HG03520 (cell line): ENCODE measurements around the gene TRIM38.
"Not testable (repeated sequence)": the region's sequence is repeated elsewhere in the genome, so short reads cannot be mapped to it uniquely, and the experiment has no call there.

Experiments used
- ATAC-seq: cut with Tn5 transposase; IDR thresholded peaks from one replicate; pipeline ENCODE4 v1.9.1; 2021; ENCODE audit warnings: mild to moderate bottlenecking, moderate library complexity; ENCODE audit not compliant: unreplicated experiment

TRIM38 gene, protein sequence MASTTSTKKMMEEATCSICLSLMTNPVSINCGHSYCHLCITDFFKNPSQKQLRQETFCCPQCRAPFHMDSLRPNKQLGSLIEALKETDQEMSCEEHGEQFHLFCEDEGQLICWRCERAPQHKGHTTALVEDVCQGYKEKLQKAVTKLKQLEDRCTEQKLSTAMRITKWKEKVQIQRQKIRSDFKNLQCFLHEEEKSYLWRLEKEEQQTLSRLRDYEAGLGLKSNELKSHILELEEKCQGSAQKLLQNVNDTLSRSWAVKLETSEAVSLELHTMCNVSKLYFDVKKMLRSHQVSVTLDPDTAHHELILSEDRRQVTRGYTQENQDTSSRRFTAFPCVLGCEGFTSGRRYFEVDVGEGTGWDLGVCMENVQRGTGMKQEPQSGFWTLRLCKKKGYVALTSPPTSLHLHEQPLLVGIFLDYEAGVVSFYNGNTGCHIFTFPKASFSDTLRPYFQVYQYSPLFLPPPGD

DNA sequence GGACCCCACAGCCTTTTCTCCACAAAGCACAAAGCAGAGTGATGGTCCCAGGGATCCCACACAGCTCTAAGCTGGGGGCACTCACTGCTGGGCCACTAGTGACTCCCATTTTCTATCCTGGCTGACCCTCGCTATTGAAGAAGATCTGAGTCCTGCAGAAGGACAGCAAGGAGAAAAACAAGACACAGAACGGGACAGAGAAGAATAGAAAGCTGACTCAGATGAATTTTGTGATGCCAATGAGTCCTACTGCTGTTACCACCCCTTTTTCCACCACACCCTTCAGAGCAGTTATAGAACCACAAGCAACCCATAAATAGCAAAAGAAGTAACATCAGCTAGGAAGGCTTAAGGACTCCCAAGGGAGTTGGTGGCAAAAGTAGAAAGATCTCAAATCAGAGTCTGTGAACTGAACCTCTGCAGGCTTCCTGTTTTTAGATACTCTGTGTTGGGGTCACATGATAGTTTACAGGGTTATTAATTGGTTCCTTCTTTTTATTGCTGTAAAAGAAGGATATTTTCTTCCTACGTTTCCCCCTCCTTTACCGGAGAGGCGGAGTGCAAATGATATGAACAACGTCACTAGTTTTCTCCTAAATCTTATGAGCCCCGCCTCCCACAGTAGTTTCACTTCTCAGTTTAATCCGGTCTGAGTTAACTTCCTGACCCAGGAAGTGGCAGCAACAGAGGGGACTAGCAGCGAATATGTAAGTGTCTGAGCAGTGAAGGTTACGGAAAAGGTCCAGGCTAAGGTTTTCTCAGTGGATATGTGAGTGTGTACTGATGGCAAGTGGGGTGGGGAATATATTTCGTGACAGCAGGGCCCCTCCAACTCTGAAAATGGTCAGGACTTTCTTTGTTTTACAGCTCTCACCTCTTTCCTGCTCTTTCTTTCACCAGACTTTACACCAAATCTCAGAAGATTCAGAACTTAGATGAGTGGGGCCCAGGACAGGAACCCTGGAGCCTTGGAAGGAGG, at the start of gene TRIM38:
Gene TRIM38 (plus strand): TSS at position 654 of the 979 bp plus-strand sequence. CDS start 3,721 bp downstream, outside the sequence.
- ATAC-seq = peak; percentile 67

DNA sequence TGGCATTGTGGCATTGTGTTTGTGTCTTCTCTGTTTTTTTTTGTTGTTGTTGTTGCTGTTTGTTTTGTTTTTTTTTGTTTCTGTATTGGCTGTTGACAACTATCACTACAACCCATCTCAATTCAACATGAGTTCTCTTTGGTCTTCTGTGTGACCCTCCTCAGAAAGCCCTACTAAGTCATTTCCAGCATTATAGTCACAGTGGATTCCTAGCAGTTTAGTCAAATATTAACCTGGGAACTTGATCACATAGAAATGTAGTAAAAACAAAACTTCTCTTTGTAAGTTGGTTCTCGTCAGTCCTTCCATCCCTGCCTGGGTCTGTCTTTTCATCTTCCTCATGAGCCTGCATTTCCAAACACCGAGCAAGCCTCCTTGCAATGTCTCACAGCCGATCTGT, 48.9 kb upstream of the TRIM38 start:
- no peak for ATAC-seq

DNA sequence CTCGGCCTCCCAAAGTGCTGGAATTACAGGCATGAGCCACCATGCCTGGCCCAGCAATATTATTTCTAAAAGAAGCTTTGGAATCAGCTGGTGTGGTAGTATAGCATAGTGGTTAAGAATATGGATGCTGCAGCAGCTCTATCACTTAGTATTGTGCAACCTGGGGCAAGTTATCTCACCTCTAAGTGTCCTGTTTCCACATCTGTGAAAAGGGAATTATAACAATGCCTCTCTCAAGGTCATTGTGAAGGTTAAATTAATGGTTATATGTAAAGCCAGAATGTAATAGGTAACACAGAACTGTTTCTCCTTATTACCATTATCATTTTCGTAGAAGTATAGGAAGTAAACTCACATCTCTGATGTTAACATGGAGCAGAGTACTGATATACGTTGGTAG, 46.3 kb upstream of the TRIM38 start:
- no peak for ATAC-seq

DNA sequence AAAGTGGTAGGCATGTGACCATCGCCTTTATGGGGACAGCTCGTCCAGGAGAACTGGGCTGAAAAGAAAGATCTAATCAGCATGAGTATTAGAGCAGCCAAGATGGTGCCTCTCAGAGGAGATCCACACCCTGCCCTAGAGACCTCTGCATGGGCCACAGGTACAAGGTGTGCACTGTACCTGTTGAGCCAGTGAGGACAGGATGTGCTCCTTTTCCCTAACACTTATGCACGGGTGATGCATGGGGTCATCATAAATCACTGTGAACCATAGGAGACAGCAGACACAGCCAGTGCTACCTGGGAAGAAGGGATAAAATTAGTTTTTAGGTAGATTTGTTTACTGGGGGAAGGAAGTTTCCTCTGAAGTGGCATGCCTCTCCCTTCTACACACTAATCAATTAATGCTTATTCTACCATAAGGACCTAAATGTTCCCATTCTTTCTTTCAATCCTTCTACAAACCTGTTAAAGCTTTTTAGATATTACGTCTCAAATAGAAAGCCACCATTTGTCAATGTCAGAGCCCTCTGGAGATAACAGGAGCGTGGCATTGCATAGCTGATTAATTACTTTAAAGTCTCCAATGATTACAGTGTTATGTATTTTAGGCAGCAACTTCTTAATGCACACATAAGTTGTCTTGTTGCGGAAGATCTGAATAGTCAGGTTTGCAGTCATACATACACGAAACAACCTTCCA, 45.7 kb upstream of the TRIM38 start:
- ATAC-seq = no peak

DNA sequence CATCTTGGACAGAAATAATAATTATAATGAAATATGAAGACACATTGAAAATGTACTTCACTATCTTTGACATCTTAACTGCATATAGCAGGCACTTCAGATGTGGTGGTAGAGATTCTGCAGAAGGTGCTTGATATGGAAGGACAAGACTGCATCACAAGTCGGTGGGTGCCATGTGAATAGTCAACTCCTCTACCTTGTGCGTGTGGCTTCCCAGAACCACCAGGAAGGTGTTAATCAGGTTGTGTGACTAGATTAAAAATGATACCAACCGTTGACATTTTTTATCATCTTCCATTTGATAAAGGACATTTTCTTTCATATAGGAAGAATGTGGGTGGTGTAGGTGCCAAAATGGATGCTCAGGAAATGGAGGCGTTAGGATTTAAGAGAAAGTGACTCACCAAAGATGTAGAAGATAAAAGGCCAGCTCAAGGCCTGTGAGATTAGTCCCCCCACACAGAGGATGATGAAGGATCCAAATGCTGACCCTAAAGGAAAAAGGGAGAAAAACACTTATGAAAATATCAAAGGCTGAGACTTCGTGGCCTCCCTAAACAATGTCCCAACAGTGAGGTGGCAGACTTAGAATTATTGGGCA, 44.4 kb upstream of the TRIM38 start:
- ATAC-seq = no peak

DNA sequence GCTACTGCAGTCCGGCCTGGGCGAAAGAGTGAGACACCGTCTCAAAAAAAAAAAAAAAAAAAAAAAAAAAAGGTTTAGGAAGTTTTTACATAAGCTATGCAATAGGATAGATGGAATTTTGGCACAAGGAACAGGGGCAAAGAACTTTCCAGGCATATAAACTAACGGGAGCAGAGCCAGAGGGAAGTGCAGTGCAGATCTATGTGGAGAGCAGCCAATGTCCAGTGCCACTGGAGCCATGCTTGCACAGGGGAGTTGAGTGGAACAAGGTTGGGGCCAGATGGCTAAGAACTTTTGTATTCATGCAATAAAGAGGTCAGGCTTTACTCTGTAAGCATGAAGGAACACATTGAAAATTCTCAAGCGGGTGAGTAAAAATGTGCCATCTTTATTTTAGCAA, 42.9 kb upstream of the TRIM38 start:
- ATAC-seq = no peak

DNA sequence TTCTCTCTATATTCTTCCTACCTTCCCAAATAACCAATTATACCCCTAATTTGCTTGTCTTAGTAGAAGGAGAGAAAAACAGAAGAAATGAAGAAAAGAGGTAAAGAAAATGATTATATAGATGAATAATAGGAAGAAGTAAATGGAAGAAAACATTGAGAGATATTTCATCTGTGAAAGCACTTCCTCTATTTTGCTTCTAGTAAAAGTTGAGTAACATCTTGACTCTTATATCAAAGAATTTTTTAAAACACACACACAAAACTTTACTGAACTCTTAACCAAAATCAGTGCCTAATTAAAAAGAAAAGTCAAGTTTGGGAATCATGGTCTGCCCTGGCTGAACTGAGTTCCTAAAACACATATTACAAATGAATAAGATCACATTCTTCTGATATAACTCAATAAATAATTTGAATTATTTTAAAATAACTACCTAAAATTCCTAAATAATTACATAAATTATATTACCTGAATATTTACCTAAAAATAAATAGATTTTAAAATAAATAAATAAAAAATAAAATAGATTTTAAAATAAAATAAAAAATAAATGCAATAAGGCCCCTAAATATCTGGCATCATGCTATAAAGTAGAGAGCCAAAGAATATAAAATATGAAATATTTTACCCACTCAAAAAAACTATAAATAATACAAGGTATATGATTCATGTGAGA, 40.9 kb upstream of the TRIM38 start:
- no peak for ATAC-seq

DNA sequence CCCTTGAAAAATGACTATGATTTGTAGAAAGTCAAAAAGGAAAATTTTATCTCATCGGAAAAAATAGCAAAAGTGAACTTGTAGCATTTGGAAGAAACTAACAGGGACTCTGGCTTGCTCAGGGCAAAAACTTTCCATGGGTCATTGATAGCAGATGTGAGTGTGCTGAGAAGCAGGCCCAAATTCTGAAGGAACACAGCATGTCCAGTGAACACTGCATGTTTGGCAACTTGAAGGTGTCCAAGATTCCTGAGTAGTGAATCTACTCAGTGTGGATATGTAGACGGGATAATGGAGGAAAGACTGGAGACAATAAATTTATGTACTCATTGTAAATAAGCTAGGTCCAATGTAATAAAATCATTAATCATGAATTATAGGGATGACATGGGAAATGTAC, 40.3 kb upstream of the TRIM38 start:
- ATAC-seq = no peak

DNA sequence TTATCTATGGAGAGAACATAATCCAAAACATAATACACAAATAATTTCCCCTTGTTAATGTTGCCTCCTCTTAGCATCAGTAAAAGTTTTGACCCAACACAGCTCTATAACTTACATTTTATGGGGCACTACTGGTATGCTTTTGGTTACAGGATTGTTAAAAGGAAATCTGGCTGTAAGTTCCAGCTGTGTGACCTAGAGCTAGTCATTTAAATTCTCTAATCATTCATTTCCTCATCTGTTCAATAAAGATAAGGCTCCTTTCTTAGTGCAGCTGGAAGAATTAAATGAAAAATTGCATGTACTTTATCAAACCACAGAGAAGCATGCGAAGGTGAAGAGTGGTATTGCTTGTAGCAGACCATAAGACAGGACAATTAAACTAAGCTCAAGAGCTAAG, 36.7 kb upstream of the TRIM38 start:
- ATAC-seq = no peak

DNA sequence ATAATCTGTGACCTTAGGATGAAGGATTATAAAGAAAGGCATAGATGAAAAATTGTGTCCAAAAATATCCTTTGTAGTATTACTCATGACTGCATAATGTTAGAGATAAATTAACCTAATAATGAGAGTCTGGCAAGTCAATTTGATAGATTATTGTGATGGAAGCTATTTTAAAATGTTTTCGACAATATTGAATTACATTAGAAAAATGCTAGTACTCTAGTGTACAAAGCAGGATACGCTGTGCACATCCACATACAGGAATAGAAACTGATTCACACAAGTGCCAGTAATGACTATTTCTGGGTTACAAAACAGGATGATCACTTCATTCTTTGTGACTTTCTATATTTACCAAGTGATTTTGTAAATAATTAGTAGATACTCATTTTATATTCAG, 35.4 kb upstream of the TRIM38 start:
- no peak for ATAC-seq

DNA sequence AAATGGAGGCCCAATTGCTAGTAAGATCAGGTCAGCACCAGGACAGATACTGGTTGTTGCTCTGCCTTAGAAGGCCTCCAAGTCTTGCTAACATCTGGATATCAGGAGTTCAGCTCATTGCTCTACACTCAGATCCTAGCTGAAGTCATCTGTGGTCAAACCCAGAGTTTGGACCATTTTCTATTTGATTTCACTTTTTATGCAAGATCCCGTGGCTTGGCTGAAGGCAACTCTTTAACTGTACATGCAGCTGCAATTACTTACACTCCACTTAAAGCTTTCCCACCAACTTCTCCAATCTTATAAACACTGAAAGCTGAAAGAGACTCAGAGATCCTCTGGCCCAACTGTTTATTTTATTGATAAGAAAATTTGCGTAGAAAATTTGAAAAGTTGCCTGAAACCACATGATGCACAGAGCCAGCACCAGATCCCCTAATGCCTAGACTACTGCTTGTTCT, 34.8 kb upstream of the TRIM38 start:
- ATAC-seq = no peak

DNA sequence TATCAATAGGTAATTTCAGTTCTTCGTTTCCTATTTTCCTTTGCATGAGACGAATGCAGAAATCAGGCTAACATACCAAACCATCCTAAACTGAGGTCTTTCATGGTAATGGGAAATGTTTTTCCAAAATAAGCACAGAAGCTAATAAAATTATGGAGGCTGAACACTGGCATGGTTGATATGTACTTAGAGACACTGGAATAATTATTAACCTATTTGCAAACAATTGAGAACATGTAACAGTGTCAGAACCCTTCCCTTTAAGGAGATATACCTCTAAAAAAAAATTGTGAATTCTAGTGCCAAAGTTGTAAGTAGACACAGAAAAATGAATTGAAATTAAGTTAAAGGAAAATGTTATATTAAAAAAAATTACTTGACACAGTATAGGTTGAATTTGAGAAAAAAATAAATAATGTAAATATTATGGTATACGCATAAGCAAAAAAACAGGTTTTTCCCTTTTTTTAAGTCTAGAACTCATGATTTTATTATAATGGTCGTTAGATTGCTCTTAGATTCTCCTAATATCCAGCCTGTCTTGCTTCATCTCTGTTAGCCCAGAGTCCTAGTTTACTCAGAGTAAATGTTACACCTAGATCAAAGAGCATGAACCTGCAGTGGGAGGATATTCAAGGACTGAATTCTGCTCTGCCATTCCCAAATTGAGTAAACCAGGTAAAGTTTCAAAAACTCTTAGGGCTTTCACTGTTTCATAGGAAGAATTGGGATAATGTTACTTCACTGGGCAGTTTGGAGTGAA, 33.9 kb upstream of the TRIM38 start:
- ATAC-seq = no peak

DNA sequence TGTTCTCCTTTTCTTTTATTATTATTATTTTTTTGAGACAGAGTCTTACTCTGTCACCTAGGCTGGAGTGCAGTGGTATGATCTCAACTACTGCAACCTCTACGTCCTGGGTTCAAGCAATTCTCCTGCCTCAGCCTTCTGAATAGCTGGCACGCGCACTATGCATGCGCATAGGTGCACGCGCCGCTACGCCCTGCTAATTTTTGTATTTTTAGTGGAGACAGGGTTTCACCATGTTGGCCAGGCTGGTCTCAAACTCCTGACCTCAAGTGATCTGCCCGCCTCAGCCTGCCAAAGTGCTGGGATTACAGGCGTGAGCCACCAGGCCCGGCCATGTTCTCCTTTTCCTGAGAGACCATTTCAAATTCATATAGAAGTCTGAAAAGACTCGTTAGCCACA, 32.8 kb upstream of the TRIM38 start:
- ATAC-seq = not testable (repeated sequence)

DNA sequence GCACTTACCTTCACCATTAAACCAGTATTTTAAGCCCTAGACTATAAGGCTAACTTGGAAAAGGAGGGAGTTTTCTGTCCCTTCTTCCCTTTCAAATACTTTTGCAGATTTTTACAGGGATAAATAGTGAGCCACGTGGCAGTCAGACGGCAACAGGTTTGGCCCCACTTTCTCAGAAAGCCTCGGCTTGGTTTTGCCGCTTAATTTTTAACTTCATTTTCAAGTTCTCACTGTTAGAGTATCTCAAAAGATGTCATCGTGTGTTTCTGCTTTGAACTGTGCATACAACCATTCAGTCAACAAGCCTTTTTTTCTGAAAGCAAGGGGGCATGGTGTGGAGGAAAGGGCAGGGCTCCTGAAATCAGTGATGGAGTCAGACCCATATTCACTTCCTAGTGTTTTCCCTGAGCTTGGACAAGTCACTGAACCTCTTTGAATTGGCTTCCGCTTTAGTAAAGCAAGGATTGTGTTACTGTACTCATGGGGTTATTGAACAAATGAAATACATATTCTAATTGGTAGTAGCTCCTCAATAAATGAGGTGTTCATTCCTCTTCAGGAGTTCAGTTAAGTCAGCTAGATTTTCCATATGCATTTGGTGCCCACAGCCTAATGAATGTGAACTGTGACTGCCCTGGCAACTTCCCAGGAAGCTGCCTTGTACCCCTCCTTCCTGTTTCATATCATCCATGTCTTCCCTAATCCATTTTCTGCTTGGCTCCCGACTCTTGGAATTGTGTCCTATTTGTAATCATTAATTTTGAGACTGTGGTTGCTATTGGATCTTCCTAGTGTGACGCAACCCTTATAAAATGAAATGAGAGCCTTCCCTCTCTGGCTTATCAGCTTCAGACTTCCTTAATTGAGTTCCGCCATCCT, 31.8 kb upstream of the TRIM38 start, which contains the start of gene SLC17A2:
Gene SLC17A2 (minus strand): TSS at position 160 of the 879 bp plus-strand sequence. CDS start 4,895 bp downstream, outside the sequence.
- no peak for ATAC-seq

DNA sequence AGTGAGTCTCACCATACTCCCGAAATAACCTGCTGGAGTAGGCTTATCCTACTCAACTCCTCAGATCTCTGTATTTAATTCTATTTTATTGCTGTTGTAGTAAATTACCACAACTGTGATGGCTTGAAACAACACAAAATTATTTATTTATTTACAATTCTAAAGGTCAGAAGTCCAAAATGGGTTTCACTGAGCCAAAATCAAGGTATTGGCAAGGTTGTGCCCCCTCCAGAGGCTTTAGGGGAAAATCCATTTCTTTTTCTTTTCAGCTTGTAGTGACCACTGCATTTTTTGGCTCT, 31.2 kb upstream of the TRIM38 start:
- no peak for ATAC-seq

DNA sequence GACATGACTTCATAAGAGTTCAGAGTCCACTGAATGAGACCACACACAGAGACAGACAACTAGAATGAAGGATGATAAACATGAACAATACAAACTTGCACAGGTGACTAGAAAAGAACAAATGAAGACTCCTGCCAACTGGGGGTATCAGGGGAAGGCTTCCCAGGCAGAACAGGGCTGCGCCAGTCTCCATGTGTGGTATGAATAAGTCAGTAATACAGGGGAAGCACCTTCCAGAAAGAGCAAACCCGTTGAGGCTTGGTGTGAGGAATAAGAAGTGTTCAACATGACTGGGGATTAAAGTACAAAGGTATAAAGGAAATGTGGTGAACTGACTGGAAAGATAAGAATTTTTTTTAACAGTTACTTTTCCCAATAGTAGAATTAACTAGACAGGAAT, 28.4 kb upstream of the TRIM38 start:
- no peak for ATAC-seq

DNA sequence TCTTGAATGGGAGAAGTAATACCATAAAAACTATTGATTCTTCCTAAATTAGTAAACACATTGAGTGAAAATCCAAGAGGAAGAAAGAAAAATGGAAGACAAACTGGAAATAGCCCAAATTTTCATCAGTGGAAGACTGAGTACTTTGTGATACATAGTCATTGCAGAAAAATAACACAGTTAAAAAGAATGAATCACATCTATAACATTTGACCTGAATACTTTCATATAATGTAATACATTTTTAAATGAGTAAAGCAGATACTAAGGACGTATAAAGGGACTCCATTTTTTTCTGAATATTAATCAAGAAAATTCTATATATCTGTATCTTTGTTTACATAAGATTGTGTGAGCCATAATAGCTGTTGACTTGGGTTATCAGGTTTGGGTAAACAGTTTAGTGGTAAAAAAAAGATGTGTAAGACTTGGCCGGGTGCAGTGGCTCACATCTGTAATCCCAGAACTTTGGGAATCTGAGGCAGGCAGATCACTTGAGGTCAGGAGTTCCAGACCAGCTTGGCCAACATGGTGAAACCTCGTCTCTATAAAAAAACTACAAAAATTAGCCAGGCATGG, 27.8 kb upstream of the TRIM38 start:
- no peak for ATAC-seq

DNA sequence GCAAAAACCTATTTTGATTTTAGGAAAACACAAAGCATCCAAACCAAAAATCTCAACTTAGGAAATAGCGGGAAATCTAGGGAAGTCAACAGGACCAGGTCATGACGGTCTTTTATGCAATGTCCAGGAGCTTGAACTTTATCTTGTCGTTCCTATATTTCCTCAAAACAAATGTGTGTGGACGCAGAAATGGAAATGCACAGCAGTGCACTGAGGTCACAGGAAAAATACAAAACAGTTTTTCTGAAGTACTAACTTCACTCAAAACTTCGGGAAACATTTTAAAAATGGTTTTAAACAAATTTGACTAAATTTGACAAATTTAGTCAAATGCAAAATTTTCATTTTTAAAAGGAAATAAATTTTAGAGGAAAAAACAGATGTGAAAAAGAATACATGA, 26.6 kb upstream of the TRIM38 start:
- ATAC-seq = no peak
